B cell (primary cell): ENCODE data around the gene PDZD2. TPM values are rescaled to one million over a fixed set of nuclear protein-coding genes. Genes with fewer than 3 reads are reported as not detected.

ENCODE experiments used
- ATAC-seq: fragments of 200-7000 bp; cut with Tn5 transposase; one replicate; pipeline ENCODE4 v1.10.0; 2021; ENCODE audit warnings: low read depth, mild to moderate bottlenecking, moderate number of reproducible peaks, moderate library complexity
- CTCF ChIA-PET: fragments of 350-600 bp; sonication (Branson Sonifier 250); formaldehyde crosslinking; loops from one replicate; lab custom pipeline; 2021; ENCODE audit warnings: antibody characterized with exemption, inconsistent platforms; lab: Charles Lee
- POLR2A ChIA-PET: fragments of 350-600 bp; sonication (Branson Sonifier 250); formaldehyde crosslinking; loops from one replicate; lab custom pipeline; 2021; ENCODE audit warnings: antibody characterized with exemption; lab: Charles Lee
- DNase-seq: peaks from one replicate; pipeline ENCODE4 v3.0.0; 2013
- H2AFZ ChIP-seq: 2 replicates; pipeline ENCODE4 v1.6.1; 2012; ENCODE audit warnings: mild to moderate bottlenecking, low read depth, low read length; ENCODE audit not compliant: insufficient read depth, poor library complexity, severe bottlenecking
- H3K27ac ChIP-seq, 2 donors: 1 replicate in 1 of 2; 2 replicates in 1 of 2; pipeline ENCODE4 v1.5.1; 2012 to 2013; ENCODE audit warnings: low read length in 2 of 2, mild to moderate bottlenecking in 2 of 2, moderate library complexity in 1 of 2
- H3K27me3 ChIP-seq, 4 experiments: fragments of 200-600 bp in 1 of 4; sonication (generic) in 1 of 4; replicated peaks in 1 of 4; 1 replicate in 2 of 4; 2 replicates in 2 of 4; pipeline versions ENCODE4 v1.6.1 to v1.7.0; 2013 to 2016; ENCODE audit warnings: low read length in 3 of 4, mild to moderate bottlenecking in 2 of 4, mixed read lengths in 1 of 4, moderate library complexity in 1 of 4; ENCODE audit not compliant: insufficient read depth in 4 of 4, control insufficient read depth in 3 of 4; ENCODE audit errors: control extremely low read depth in 1 of 4
- H3K36me3 ChIP-seq, 2 experiments: replicated peaks in 1 of 2; 1 replicate in 1 of 2; 2 replicates in 1 of 2; pipeline versions ENCODE4 v1.6.1 to v1.7.1; 2013; ENCODE audit warnings: low read length in 1 of 2; ENCODE audit not compliant: insufficient read depth in 2 of 2, control insufficient read depth in 1 of 2; ENCODE audit errors: control extremely low read depth in 1 of 2, extremely low read depth in 1 of 2
- H3K4me1 ChIP-seq, 2 donors: fragments of 200-600 bp in 1 of 2; sonication (generic) in 1 of 2; 1 replicate in 1 of 2; 2 replicates in 1 of 2; pipeline versions ENCODE4 v1.5.1 to v1.6.1; 2013 to 2017; ENCODE audit warnings: low read length in 2 of 2; ENCODE audit not compliant: control insufficient read depth in 2 of 2, insufficient read depth in 2 of 2
- H3K4me2 ChIP-seq: replicated peaks from 2 replicates; pipeline ENCODE3; 2012; ENCODE audit warnings: mild to moderate bottlenecking, low read depth, low read length; ENCODE audit not compliant: poor library complexity, severe bottlenecking
- H3K4me3 ChIP-seq, 5 experiments: fragments of 200-600 bp in 1 of 5; sonication (generic) in 1 of 5; 1 replicate in 3 of 5; 2 replicates in 2 of 5; pipeline versions ENCODE4 v1.5.1 to v1.7.0; 2011 to 2016; ENCODE audit warnings: low read length in 4 of 5, mild to moderate bottlenecking in 4 of 5, low read depth in 2 of 5, control low read depth in 1 of 5, moderate library complexity in 1 of 5; ENCODE audit not compliant: insufficient read depth in 1 of 5; ENCODE audit errors: control extremely low read depth in 1 of 5, extremely low read depth in 1 of 5
- H3K79me2 ChIP-seq: fragments of 200-600 bp; sonication (generic); one replicate; pipeline ENCODE4 v1.6.0; 2016; ENCODE audit warnings: low read length; ENCODE audit not compliant: control insufficient read depth, insufficient read depth
- H3K9ac ChIP-seq: fragments of 200-600 bp; sonication (generic); 2 replicates; pipeline ENCODE4 v1.6.1; 2017; ENCODE audit warnings: mild to moderate bottlenecking, low read length, moderate library complexity
- H3K9me3 ChIP-seq, 3 donors: one replicate each; pipeline versions ENCODE4 v1.6.1 to v1.7.1; 2013; ENCODE audit warnings: low read length in 2 of 3; ENCODE audit not compliant: control insufficient read depth in 2 of 3, insufficient read depth in 1 of 3; ENCODE audit errors: control extremely low read depth in 1 of 3
- H4K20me1 ChIP-seq: 2 replicates; pipeline ENCODE4 v1.6.0; 2012; ENCODE audit warnings: mild to moderate bottlenecking, low read length; ENCODE audit not compliant: insufficient read depth, control insufficient read depth, poor library complexity, severe bottlenecking
- H3K27ac Mint-ChIP-seq: one replicate; pipeline ENCODE4 v1.8.0; 2021; ENCODE audit warnings: mixed read lengths
- H3K27me3 Mint-ChIP-seq: one replicate; pipeline ENCODE4 v1.8.0; 2021; ENCODE audit warnings: mixed read lengths
- H3K4me1 Mint-ChIP-seq: one replicate; pipeline ENCODE4 v1.8.0; 2021; ENCODE audit warnings: mixed read lengths
- H3K4me3 Mint-ChIP-seq: one replicate; pipeline ENCODE4 v1.8.0; 2021; ENCODE audit warnings: mixed read lengths
- H3K9me3 Mint-ChIP-seq: one replicate; pipeline ENCODE4 v1.8.0; 2022; ENCODE audit warnings: mixed read lengths; ENCODE audit not compliant: insufficient read depth
- EZH2 ChIP-seq: IDR thresholded peaks from 2 replicates; pipeline ENCODE4 v1.6.1; 2012; ENCODE audit warnings: borderline replicate concordance, low read depth, mild to moderate bottlenecking, moderate library complexity, low read length; ENCODE audit not compliant: insufficient read depth, poor library complexity, severe bottlenecking
- WGBS: methylation state at CpG from one replicate; pipeline ENCODE4 v1.1.5; 2013; ENCODE audit warnings: missing lambda C conversion rate; ENCODE audit not compliant: insufficient coverage; 5-methylcytosine and 5-hydroxymethylcytosine counted together
- intact Hi-C: fragments of 100-400 bp; cut with micrococcal nuclease; formaldehyde crosslinking; loops from one replicate; pipeline ENCODE4 v1.10.0; 2022
- polyA plus RNA-seq: library from polyadenylated mRNA; depleted of rRNA; stranded (reverse); fragments of >200 nt; gene quantifications from 2 replicates; pipeline ENCODE4 v1.2.3, GENCODE V29; 2012
- total RNA-seq, 2 donors: library from RNA; stranded (reverse); fragments of 120-200 nt in 1 of 2; gene quantifications; 1 replicate in 1 of 2; 2 replicates in 1 of 2; pipeline versions ENCODE4 v1.2.3 to v1.2.4, GENCODE V29; 2013 to 2022
- TF ChIP-seq, protein P1 (sequence below): fragments of 200-600 bp; IDR thresholded peaks from one replicate; pipeline ENCODE4 v1.8.0; 2022; ENCODE audit warnings: antibody characterized with exemption, mild to moderate bottlenecking

PDZD2 gene
- total and polyA plus RNA-seq, 2 donors (not counting 1 experiment from before 2014, with no cell fraction given): not detected

DNA sequence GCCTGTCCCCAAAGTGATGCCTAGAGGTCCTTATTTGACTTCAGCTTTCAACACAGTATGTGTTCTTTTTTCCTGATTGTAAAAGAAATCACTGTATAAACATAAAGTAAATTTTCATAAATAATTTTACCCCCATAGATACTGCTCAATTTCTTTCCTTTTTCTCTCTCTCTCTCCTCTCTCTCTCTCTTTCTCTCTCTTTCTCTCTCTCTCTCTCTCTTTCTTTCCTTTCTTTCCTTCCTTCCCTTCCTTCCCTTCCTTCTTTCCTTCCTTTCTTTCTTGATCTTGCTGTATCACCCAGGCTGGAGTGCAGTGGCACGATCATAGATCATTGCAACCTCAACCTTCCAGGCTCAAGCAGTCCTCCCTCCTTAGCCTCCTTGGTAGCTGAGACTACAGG is 64.8 kb downstream of the PDZD2 start:
- H3K36me3 ChIP-seq: no peaks in the 10 kb centered on the region
- H3K27ac ChIP-seq: no peak overlapping the region
- no peak overlapping the region for H3K9ac ChIP-seq
- WGBS: 100% methylated on average over 1 of the region's 1 CpG
- H2AFZ ChIP-seq: no peak overlapping the region
- no peaks in the 10 kb centered on the region for H3K4me1 ChIP-seq
- CTCF ChIA-PET: no interaction called here
- H3K9me3 ChIP-seq: no peaks in the 10 kb centered on the region
- no peak overlapping the region for H3K4me3 ChIP-seq
- POLR2A ChIA-PET: no interaction called here
- no peak overlapping the region for H3K27ac Mint-ChIP-seq
- ATAC-seq (no peak), DNase-seq (no peak)
- intact Hi-C loops: no loop called here
- H3K4me2 ChIP-seq: no peak overlapping the region
- H3K4me1 Mint-ChIP-seq: no peaks in the 10 kb centered on the region
- H3K79me2 ChIP-seq: no peaks in the 10 kb centered on the region
- no peak for TF ChIP-seq EZH2
- TF ChIP-seq, protein P1, sequence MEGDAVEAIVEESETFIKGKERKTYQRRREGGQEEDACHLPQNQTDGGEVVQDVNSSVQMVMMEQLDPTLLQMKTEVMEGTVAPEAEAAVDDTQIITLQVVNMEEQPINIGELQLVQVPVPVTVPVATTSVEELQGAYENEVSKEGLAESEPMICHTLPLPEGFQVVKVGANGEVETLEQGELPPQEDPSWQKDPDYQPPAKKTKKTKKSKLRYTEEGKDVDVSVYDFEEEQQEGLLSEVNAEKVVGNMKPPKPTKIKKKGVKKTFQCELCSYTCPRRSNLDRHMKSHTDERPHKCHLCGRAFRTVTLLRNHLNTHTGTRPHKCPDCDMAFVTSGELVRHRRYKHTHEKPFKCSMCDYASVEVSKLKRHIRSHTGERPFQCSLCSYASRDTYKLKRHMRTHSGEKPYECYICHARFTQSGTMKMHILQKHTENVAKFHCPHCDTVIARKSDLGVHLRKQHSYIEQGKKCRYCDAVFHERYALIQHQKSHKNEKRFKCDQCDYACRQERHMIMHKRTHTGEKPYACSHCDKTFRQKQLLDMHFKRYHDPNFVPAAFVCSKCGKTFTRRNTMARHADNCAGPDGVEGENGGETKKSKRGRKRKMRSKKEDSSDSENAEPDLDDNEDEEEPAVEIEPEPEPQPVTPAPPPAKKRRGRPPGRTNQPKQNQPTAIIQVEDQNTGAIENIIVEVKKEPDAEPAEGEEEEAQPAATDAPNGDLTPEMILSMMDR: no peak
- H3K27me3 Mint-ChIP-seq: peaks cover 10% of the 10 kb centered on the region
- no peaks in the 10 kb centered on the region for H4K20me1 ChIP-seq
- no peaks in the 10 kb centered on the region for H3K9me3 Mint-ChIP-seq
- H3K27me3 ChIP-seq: peaks cover 0 to 3% (median 0%) of the 10 kb centered on the region in 4 experiments
- H3K4me3 Mint-ChIP-seq: no peak overlapping the region

DNA sequence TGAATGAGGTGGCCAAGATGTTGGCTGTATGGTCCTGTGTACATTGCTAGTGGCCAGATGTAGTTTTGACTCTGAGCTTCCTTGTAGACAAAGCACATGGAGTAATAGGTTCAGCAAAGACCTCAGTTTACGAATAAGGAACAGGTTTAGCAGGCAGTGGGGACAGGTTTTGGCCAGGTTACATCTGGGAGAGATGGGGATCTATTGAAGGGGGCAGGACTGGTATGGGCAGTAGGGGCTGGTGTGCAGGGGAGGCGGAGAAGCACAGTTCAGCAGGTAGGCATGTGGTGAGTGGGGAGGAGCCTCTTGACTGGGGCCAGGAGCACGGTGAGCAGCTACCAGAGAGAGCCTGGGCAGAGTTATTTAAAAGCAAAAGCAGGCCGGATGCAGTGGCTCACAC is 67.3 kb downstream of the PDZD2 start:
- Histone ChIP-seq H3K27me3 (peaks cover 0 to 3% (median 0%) of the 10 kb centered on the region in 4 experiments), H3K27ac (no peak overlapping the region), H3K36me3 (no peaks in the 10 kb centered on the region), H3K79me2 (no peaks in the 10 kb centered on the region), H3K4me2 (no peak overlapping the region), H2AFZ (no peak overlapping the region), H3K9ac (no peak overlapping the region), H3K4me1 (no peaks in the 10 kb centered on the region), H3K9me3 (no peaks in the 10 kb centered on the region), H4K20me1 (no peaks in the 10 kb centered on the region), H3K4me3 (no peak overlapping the region)
- Mint-ChIP-seq H3K4me3 (no peak overlapping the region), H3K27ac (no peak overlapping the region), H3K4me1 (no peaks in the 10 kb centered on the region), H3K27me3 (peaks cover 3% of the 10 kb centered on the region), H3K9me3 (no peaks in the 10 kb centered on the region)
- TF ChIP-seq, protein P1: no peak
- no peak for TF ChIP-seq EZH2
- 94% methylated on average over 3 of the region's 4 CpGs for WGBS
- ATAC-seq (no peak), DNase-seq (no peak)
- intact Hi-C loops: no loop called here
- CTCF ChIA-PET: no interaction called here
- POLR2A ChIA-PET: no interaction called here
